Kidney (tissue), 14 donors: ENCODE results near the gene FARP1. TPM values are rescaled to one million over a fixed set of nuclear protein-coding genes. Genes with fewer than 3 reads are reported as not detected.

Experiments used
- DNase-seq, 5 donors: peaks; one replicate each; pipeline ENCODE4 v3.0.0-alpha.2; 2013 to 2020
- FAIRE-seq: peaks from 2 replicates; lab custom pipeline; 2012; peaks lifted over from hg19 to GRCh38; lab: Jason Lieb, UNC
- H3K27ac ChIP-seq, 2 donors: one replicate each; pipeline ENCODE4 v1.7.0; 2013; ENCODE audit warnings: low read depth in 2 of 2, low read length in 2 of 2, inconsistent platforms in 1 of 2
- H3K27me3 ChIP-seq: one replicate; pipeline ENCODE4 v1.7.1; 2013; ENCODE audit warnings: low read length, inconsistent platforms; ENCODE audit not compliant: control insufficient read depth, insufficient read depth
- H3K36me3 ChIP-seq, 3 donors: one replicate each; pipeline versions ENCODE4 v1.7.0 to v1.7.1; 2013; ENCODE audit warnings: low read length in 3 of 3, control low read depth in 1 of 3, inconsistent platforms in 1 of 3; ENCODE audit not compliant: insufficient read depth in 3 of 3, control insufficient read depth in 2 of 3
- H3K4me1 ChIP-seq, 3 donors: one replicate each; pipeline versions ENCODE4 v1.7.0 to v1.7.1; 2013; ENCODE audit warnings: low read length in 3 of 3, inconsistent platforms in 1 of 3, low read depth in 1 of 3; ENCODE audit not compliant: control insufficient read depth in 2 of 3, insufficient read depth in 2 of 3
- H3K4me3 ChIP-seq, 3 donors: one replicate each; pipeline versions ENCODE4 v1.7.0 to v1.8.1; 2013; ENCODE audit warnings: low read length in 3 of 3, control low read depth in 1 of 3, inconsistent platforms in 1 of 3
- H3K9ac ChIP-seq, 3 donors: one replicate each; pipeline versions ENCODE4 v1.7.0 to v1.7.1; 2013; ENCODE audit warnings: low read length in 3 of 3, control low read depth in 1 of 3, inconsistent platforms in 1 of 3
- H3K9me3 ChIP-seq, 3 donors: one replicate each; pipeline versions ENCODE4 v1.7.0 to v1.7.1; 2013; ENCODE audit warnings: low read length in 3 of 3, control low read depth in 1 of 3, inconsistent platforms in 1 of 3; ENCODE audit not compliant: control insufficient read depth in 2 of 3, insufficient read depth in 1 of 3
- CTCF ChIP-seq: IDR thresholded peaks from 3 replicates; pipeline ENCODE4 v1.5.1; 2012; ENCODE audit warnings: mild to moderate bottlenecking, moderate library complexity, borderline replicate concordance; ENCODE audit not compliant: insufficient read depth; ENCODE audit errors: extremely low read depth
- intact Hi-C: fragments of 100-400 bp; cut with DNase I; formaldehyde crosslinking; loops from one replicate; pipeline ENCODE4 v1.11.1; 2022
- polyA plus RNA-seq: library from polyadenylated mRNA; stranded (reverse); fragments of 350-450 nt; fragmentation: Illumina TruSeq; extraction: RNeasy Lipid Tissue Mini Kit (QIAGEN cat#74804); gene quantifications from one replicate; pipeline ENCODE4 v1.2.3, GENCODE V29; 2014; ENCODE audit warnings: low read depth, low replicate concordance; ENCODE audit not compliant: insufficient read depth
- total RNA-seq: library from RNA; stranded (reverse); fragmentation: NEBNext Ultra II Directional; extraction: Animal tissue kit (Norgen Biotek cat#: 25700); gene quantifications from one replicate; pipeline ENCODE4 v1.2.1, GENCODE V29; 2021
- donor health status: control.
- donor health status: control.
- donor health status: control.
- donor health status: control.
- donor health status: control.
- donor health status: DM: yes; HTN: yes; CAD: no.
- donor health status: Normal renal cell carcinoma (clear cell type).

The FARP1 gene
- total and polyA plus RNA-seq, 2 donors from 2014 or later, result 123 to 229 TPM

GRCh38 chr13:98182589-98182988 is 39.7 kb downstream of the FARP1 start:
- intact Hi-C loops, result no loop called here
- peak overlapping the region; percentile 90 to 92 for H3K27ac ChIP-seq
- no peaks in the 10 kb centered on the region for H3K9me3 ChIP-seq
- DNase-seq, result peak in 1 of 5 donors; percentile 51
- H3K9ac ChIP-seq, result peak overlapping the region in 1 of 3 donors; percentile 62
- FAIRE-seq, result peak; percentile 94
- peaks cover 2 to 46% (median 19%) of the 10 kb centered on the region in 3 donors for H3K4me1 ChIP-seq
- TF ChIP-seq CTCF, result no peak
- H3K36me3 ChIP-seq, result no peaks in the 10 kb centered on the region
- H3K4me3 ChIP-seq, result no peak overlapping the region
- no peaks in the 10 kb centered on the region for H3K27me3 ChIP-seq

- peak overlapping the region in 1 of 2 donors; percentile 92 for H3K27ac ChIP-seq
- intact Hi-C loops, result no loop called here
- DNase-seq (no peak), FAIRE-seq (no peak)
- H3K9me3 ChIP-seq, result no peaks in the 10 kb centered on the region
- peak overlapping the region in 1 of 3 donors; percentile 62 for H3K9ac ChIP-seq
- no peak overlapping the region for H3K4me3 ChIP-seq
- no peak for TF ChIP-seq CTCF
- H3K27me3 ChIP-seq, result no peaks in the 10 kb centered on the region
- peaks cover 2 to 62% (median 30%) of the 10 kb centered on the region in 3 donors for H3K4me1 ChIP-seq
- no peaks in the 10 kb centered on the region for H3K36me3 ChIP-seq
Observed at GRCh38 chr13:98184792-98185191, 41.9 kb downstream of the FARP1 start.

- H3K27ac ChIP-seq, result peak overlapping the region; percentile 44 to 80
- peaks cover 2 to 67% (median 34%) of the 10 kb centered on the region in 3 donors for H3K4me1 ChIP-seq
Observed at GRCh38 chr13:98187155-98187964, 44.5 kb downstream of the FARP1 start.

More at GRCh38 chr13:98187155-98187964, 44.5 kb downstream of the FARP1 start:
- H3K9ac ChIP-seq, result peak overlapping the region in 1 of 3 donors; percentile 47
- no peaks in the 10 kb centered on the region for H3K36me3 ChIP-seq
- DNase-seq, result peak in 1 of 5 donors; percentile 46
- H3K4me3 ChIP-seq, result no peak overlapping the region
- intact Hi-C loops, result no loop called here
- H3K27me3 ChIP-seq, result no peaks in the 10 kb centered on the region
- TF ChIP-seq CTCF, result no peak
- FAIRE-seq, result no peak
- no peaks in the 10 kb centered on the region for H3K9me3 ChIP-seq
